H7 (cell line): ENCODE measurements around the gene GFRAL. TPM values are rescaled to one million over a fixed set of nuclear protein-coding genes. Genes with fewer than 3 reads are reported as not detected.
"Not testable (repeated sequence)": the region's sequence is repeated elsewhere in the genome, so short reads cannot be mapped to it uniquely, and the experiment has no call there.

Source experiments
- DNase-seq: peaks from one replicate; pipeline ENCODE4 v3.0.0; 2012
- H3K27me3 ChIP-seq: 2 replicates; pipeline ENCODE4 v1.6.0; 2011; ENCODE audit warnings: mild to moderate bottlenecking, low read length; ENCODE audit not compliant: control insufficient read depth, insufficient read depth
- H3K36me3 ChIP-seq: replicated peaks from 2 replicates; pipeline ENCODE4 v1.5.1; 2011; ENCODE audit warnings: low read length; ENCODE audit not compliant: control insufficient read depth, insufficient read depth
- H3K4me3 ChIP-seq: 2 replicates; pipeline ENCODE4 v1.5.1; 2011; ENCODE audit warnings: low read depth, mild to moderate bottlenecking, control low read depth, low read length, moderate library complexity; ENCODE audit not compliant: insufficient read depth
- total RNA-seq: library from RNA; depleted of rRNA; stranded (reverse); fragments of >200 nt; shearing (Covaris generic); gene quantifications from 2 replicates; pipeline ENCODE4 v1.2.3, GENCODE V29; 2014; rRNA removed

GFRAL gene, protein sequence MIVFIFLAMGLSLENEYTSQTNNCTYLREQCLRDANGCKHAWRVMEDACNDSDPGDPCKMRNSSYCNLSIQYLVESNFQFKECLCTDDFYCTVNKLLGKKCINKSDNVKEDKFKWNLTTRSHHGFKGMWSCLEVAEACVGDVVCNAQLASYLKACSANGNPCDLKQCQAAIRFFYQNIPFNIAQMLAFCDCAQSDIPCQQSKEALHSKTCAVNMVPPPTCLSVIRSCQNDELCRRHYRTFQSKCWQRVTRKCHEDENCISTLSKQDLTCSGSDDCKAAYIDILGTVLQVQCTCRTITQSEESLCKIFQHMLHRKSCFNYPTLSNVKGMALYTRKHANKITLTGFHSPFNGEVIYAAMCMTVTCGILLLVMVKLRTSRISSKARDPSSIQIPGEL
- not detected in 2 replicates for total RNA-seq

DNA sequence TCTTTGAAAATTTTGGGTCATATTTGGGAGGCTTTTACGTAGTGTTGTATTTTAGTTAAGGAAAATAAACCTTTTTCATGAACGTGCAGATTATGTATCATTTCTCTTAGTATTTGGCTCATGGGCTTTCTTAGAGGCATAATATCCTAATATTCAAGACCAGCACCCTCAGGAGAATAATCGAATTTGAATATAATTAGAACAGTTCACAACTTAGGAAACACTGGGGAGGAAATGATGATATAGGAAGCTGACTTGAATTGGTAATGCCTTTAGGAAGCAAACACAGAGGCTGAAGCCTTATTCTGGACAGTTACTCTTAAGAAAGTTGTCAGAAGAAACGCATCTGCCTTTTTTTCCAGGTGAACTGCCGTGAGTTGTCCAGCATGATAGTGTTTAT lies at the start of gene GFRAL:
Gene GFRAL (plus strand): TSS at position 301 of the 400 bp plus-strand sequence. CDS start 86 bp downstream, at position 387.
- DNase-seq: no peak
- Histone ChIP-seq H3K27me3 (no peaks in the 10 kb centered on the region), H3K4me3 (no peak within 1 kb of the TSS), H3K36me3 (no peaks in the 10 kb centered on the region)

DNA sequence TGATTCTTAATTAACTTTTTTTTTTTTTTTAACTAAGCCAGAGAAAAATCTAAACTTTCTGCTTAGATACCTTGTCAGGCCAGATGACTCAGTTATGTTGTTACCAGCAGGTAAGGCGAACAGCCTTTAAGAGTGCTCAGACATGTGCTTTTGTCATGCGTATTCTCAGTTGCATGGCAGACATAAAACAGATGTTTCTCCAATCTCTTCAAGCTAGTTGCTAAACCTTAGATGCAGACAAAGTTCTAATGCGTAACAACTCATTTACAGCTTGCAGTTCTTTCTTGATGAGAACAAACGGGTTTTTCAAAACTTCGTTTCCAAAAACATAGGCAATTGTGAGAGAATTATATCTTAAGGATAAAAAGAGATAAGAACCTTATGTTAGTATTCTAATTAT lies 49.6 kb upstream of the GFRAL start:
- H3K27me3 ChIP-seq: no peaks in the 10 kb centered on the region
- no peaks in the 10 kb centered on the region for H3K36me3 ChIP-seq
- DNase-seq: no peak
- H3K4me3 ChIP-seq: no peak overlapping the region

DNA sequence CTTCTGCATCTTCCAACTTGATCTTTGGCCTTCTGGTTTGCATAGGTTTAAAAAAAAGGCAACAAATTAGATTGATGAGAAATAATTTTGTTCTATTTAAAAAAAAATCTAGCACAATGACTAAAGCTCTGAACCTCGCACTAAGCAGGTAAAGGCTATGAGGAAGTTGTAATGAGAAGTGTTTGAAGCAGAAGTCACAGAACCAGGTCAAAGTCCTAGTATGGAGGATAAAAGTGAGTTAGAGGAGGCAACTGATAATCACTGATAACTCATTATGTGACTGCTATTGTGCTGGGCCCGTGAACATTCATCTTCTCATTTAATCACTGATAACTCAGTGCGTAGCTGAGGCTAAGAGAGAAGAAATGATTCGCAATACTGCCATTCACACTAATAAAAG lies 46.1 kb upstream of the GFRAL start:
- DNase-seq: no peak
- Histone ChIP-seq H3K4me3 (no peak overlapping the region), H3K36me3 (no peaks in the 10 kb centered on the region), H3K27me3 (no peaks in the 10 kb centered on the region)

DNA sequence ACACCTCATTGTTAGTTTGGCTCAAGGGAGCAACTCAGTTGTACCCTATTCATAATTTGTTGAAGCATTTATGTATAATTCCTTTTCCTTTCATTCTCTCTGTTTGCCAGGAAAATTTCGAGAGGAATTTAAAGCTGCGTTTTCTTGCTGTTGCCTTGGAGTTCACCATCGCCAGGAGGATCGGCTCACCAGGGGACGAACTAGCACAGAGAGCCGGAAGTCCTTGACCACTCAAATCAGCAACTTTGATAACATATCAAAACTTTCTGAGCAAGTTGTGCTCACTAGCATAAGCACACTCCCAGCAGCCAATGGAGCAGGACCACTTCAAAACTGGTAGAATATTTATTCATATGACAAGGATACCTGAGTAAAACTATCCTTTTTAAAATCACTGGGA lies 45.2 kb upstream of the GFRAL start:
- H3K27me3 ChIP-seq: no peaks in the 10 kb centered on the region
- no peak overlapping the region for H3K4me3 ChIP-seq
- DNase-seq: no peak
- H3K36me3 ChIP-seq: no peaks in the 10 kb centered on the region

DNA sequence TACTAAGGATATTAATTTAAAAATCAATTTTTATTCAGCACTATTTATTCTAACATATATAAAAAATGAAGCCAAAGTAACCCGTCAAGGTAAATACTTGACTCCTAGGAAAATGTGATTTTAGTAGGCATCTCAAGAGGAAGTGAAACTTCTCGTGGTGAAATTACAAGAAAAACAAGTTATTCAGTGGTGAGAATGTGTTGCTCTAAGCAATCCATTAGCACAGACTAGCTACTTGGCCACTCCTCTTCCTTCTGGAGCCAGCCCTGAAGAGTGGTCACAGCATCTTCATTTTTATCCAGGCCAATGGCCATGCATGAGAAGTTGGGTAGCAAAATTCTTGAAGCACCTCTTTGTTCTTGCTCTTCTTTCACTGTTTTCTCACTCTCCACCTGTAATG lies 40.4 kb upstream of the GFRAL start:
- Histone ChIP-seq H3K4me3 (no peak overlapping the region), H3K27me3 (no peaks in the 10 kb centered on the region), H3K36me3 (no peaks in the 10 kb centered on the region)
- no peak for DNase-seq

DNA sequence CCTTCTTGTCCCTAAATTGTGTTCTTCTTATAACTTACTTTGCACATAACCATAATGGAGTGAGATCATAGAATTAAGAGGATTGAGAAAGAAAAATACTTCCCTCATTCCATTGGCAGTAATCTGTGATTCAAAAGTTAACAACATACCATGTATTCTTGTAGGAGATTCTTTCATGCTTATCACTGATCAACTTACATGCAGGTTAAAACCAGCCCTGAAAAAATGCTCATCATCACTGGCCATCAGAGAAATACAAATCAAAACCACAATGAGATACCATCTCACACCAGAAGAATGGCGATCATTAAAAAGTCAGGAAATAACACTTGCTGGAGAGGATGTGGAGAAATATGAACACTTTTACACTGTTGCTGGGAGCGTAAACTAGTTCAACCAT lies 36.5 kb upstream of the GFRAL start:
- no peak for DNase-seq
- Histone ChIP-seq H3K4me3 (no peak overlapping the region), H3K27me3 (no peaks in the 10 kb centered on the region), H3K36me3 (no peaks in the 10 kb centered on the region)

DNA sequence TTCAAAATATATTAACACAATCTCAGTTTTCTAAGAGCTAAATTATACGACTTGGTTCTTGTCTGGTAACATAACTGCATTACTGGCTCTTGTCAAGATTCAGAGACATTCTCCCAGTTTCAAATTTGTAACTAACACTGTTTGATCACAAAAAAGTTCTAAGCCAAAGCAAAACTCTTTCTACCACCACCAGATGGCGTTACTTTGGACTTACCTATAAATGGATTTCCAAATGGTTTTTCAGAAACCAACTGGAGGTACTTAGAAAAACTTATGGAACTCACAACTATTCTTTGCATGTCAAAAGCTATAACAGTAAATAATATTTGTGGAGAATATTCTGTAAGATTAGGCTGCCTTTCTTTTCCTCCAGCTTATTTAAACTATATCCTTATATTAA lies 34.2 kb upstream of the GFRAL start:
- no peaks in the 10 kb centered on the region for H3K36me3 ChIP-seq
- no peak overlapping the region for H3K4me3 ChIP-seq
- H3K27me3 ChIP-seq: no peaks in the 10 kb centered on the region
- DNase-seq: no peak

DNA sequence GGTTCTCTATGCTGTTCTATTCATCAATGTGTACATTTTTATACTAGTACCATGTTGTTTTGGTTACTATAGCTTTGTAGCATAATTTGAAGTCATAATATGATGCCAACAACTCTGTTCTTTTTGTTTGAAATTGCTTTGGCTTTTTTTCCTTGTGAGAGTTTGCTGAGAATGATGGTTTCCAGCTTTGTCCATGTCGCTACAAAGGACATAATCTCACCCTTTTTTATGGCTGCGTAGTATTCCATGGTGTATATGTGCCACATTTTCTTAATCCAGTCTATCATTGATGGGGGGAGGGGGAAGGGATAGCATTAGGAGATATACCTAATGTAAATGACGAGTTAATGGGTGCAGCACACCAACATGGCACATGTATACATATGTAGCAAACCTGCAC lies 30.1 kb upstream of the GFRAL start:
- not testable (repeated sequence) for H3K27me3 ChIP-seq, H3K4me3 ChIP-seq, DNase-seq, H3K36me3 ChIP-seq

DNA sequence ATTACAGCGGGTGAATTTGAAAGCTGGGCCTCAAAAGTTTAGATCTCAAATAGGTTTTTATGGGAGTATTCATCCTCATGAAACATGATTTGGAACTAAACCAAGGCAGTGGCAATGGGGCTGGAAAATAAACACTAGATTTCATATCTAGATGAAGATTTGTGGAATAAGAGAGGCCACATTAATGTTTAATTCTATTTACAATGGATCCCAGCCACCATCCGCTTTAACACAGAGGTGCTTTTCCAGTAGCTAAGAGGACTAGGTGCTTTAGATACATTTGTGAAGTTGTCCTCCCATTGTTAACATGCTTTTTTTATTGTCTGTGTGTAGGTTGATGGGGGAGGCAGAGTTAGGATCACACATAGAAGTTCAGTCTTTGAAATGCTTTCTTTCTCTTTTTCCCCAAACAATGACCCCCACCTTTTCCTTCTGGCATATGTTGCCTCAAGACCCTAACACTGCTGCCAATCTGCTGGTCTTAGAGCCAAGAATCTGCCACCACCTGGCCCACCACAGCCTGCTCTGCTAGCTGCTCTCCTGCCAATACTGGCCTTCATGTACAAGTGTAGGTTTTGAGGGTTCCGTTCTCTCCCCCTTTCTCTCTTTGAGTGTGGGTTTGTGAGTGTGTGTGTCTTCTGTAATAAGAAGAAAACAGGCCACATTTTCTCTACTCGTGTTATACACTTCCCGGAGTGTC lies 27.8 kb upstream of the GFRAL start:
- Histone ChIP-seq H3K27me3 (no peaks in the 10 kb centered on the region), H3K36me3 (no peaks in the 10 kb centered on the region), H3K4me3 (no peak overlapping the region)
- no peak for DNase-seq

DNA sequence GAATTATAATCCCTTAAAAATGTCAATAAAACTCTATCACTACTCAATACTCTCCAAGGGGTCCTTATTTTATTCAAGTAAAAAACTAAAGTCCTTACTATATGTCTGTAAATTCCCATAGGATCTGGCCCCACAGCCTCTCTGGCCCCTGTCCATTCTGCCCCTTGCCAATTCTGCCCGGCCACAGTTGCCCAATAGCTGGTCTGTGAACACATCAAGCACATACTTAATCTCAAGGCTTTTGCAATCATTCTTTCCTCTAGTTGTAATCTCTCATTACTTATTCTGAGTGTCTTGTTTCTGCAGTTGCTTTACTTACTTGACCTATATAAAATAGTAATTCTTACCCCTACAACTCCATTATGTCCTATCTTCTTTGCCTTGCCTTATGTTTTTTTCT lies 22.5 kb upstream of the GFRAL start:
- no peak for DNase-seq
- Histone ChIP-seq H3K4me3 (no peak overlapping the region), H3K27me3 (no peaks in the 10 kb centered on the region), H3K36me3 (no peaks in the 10 kb centered on the region)

DNA sequence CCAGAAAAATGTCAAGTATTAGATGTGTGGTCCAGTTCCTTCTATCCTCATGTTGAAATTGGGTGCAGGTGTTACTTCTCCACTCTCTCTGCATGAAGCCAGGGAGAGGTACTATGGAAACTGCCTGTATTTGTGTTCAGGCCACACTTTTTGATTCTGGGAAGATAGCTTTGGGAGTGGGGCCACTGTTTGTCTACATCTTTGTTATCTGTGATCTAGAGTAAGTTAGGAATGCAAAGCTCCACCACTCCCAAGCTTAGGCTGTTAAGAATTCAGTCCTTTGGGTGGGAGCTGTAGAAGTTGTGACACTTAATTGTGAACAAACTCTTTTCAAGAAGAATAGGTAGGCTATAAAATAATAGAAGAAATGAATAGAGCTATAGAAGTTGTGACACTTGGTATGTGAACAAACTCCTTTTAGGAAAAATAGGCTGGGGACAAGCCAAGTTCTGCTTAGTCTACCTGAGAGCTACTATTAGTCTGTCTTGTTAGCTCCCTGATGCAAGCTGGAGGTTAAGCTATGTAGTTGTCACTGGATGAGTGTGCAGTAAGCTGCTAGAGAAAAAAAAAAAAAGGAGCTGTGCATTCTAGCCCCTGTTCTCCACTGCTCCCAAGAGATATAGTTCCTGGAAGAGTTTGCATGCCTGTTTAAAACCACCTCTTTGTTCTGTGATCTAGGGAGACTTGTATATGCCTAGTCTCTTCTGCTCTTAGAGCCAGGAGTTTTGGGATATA lies 7.1 kb upstream of the GFRAL start:
- Histone ChIP-seq H3K36me3 (no peaks in the 10 kb centered on the region), H3K27me3 (no peaks in the 10 kb centered on the region), H3K4me3 (no peak overlapping the region)
- no peak for DNase-seq

DNA sequence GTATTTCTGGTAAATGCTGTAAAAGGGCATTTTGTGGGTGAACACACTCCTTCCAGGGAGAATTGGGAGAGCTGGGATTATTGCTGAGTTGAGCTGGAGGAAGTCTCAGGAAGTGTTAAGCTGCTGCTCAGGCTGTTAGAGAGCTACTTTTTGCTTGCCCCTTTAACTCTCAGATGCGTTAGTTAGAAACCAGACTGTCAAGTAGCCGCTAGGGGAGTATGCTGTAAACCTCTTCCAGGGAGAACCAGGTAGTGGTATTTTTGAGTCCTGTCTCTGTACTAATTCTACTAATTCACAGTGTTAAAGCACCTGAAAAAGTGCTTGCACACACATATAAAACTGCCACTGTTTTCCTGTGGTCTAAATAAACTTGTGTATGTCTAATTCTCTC lies 6.6 kb upstream of the GFRAL start:
- DNase-seq: no peak
- Histone ChIP-seq H3K27me3 (no peaks in the 10 kb centered on the region), H3K36me3 (no peaks in the 10 kb centered on the region), H3K4me3 (no peak overlapping the region)

DNA sequence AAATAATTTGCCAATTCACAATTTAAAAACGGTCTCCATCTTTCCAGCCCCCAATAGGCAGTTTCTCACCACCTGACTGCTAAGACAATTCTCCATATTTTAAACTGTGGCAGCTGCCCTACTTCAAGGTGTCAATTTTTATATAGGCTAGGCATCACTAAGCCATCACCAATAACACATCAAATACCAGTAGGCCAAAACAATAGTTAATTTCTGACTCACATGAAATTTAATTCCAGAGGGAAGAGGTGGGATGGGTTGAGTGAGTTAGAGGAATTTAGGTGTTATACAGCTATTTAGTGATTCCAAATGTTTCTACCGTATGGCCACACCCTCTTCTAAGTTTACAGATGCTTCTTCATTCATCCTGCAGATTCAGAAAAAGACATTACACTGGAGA lies 49.9 kb downstream of the GFRAL start:
- H3K4me3 ChIP-seq: no peak overlapping the region
- no peaks in the 10 kb centered on the region for H3K36me3 ChIP-seq
- no peak for DNase-seq
- no peaks in the 10 kb centered on the region for H3K27me3 ChIP-seq

DNA sequence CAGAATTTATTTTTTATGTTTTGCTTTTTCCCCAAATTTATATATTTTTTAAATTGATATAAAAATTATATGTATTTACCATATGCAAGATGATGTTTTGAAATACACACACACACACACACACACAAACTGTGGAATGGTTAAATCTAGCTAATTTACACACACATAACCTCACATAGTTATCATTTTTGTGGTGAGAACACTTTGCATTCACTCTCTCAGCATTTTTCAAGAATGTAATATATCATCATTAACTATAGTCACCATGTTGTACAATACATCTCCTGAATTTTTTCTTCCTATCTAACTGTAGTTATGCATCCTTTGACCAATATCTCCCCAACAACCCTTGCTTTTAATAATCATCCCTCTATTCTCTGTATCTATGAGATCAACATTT lies 52.2 kb downstream of the GFRAL start:
- H3K27me3 ChIP-seq: no peaks in the 10 kb centered on the region
- no peaks in the 10 kb centered on the region for H3K36me3 ChIP-seq
- H3K4me3 ChIP-seq: no peak overlapping the region
- DNase-seq: no peak

DNA sequence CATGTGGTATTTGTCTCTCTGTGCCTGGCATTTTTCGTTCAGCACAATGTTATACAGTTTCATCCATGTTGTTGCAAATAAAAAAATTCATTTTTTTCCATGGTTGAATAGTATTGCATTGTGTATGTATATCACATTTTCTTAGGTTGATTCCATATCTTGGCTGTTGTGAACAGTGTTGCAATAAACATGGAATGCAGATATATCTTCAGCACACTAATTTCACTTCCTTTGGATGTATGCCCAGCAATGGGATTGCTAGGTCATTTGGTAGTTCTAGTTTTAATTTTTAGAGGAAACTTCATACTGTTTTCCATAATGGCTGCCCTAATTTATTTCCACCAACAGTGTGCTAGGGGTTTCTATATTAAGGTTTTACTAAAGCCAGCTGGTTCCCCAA lies 52.6 kb downstream of the GFRAL start:
- Histone ChIP-seq H3K4me3 (no peak overlapping the region), H3K36me3 (no peaks in the 10 kb centered on the region), H3K27me3 (no peaks in the 10 kb centered on the region)
- no peak for DNase-seq
